Liver (tissue), 3 donors: ENCODE results near the gene PPP6R1.

Source experiments
- ATF3 ChIP-seq: IDR thresholded peaks from 2 replicates; pipeline ENCODE4 v1.6.1; 2016; ENCODE audit warnings: antibody characterized with exemption
- CTCF ChIP-seq: fragments of 150-350 bp; IDR thresholded peaks from 2 replicates; pipeline ENCODE4 v1.5.1; 2017; ENCODE audit warnings: improper control_type of control experiment, low read depth, low read length; ENCODE audit not compliant: missing input control
- GABPA ChIP-seq, 2 donors: IDR thresholded peaks in 1 of 2; conservative IDR thresholded peaks in 1 of 2; 2 replicates each; pipeline ENCODE4 v1.6.1; 2016; ENCODE audit warnings: antibody characterized with exemption in 2 of 2, mild to moderate bottlenecking in 1 of 2, moderate library complexity in 1 of 2
- MAX ChIP-seq: IDR thresholded peaks from 2 replicates; pipeline ENCODE4 v1.6.1; 2016; ENCODE audit warnings: antibody characterized with exemption
- RAD21 ChIP-seq, 2 donors: IDR thresholded peaks; 2 replicates each; pipeline ENCODE4 v1.6.1; 2016; ENCODE audit warnings: antibody characterized with exemption in 2 of 2, mild to moderate bottlenecking in 2 of 2
- REST ChIP-seq: IDR thresholded peaks from 2 replicates; pipeline ENCODE4 v1.6.1; 2016; ENCODE audit warnings: antibody characterized with exemption, mild to moderate bottlenecking
- RXRA ChIP-seq, 2 donors: IDR thresholded peaks; 2 replicates each; pipeline ENCODE4 v1.6.1; 2017 to 2018; ENCODE audit warnings: antibody characterized with exemption in 2 of 2, mild to moderate bottlenecking in 1 of 2
- TAF1 ChIP-seq: conservative IDR thresholded peaks from 2 replicates; pipeline ENCODE4 v1.6.1; 2016; ENCODE audit warnings: antibody characterized with exemption, mild to moderate bottlenecking
- YY1 ChIP-seq: IDR thresholded peaks from 2 replicates; pipeline ENCODE4 v1.6.1; 2016; ENCODE audit warnings: antibody characterized with exemption, mild to moderate bottlenecking
- donor health status: healthy.
- donor health status: healthy.

- TF ChIP-seq GABPA (IDR thresholded peaks at IDR 0.05 in 1 of 2, conservative IDR thresholded peaks at IDR 0.05 in 1 of 2): no peak
- no peak for TF ChIP-seq CTCF
- no peak for TF ChIP-seq YY1
- no peak for TF ChIP-seq MAX
- TF ChIP-seq TAF1: no peak
- TF ChIP-seq RXRA (IDR thresholded peaks at IDR 0.05): no peak
- no peak for TF ChIP-seq RAD21 (IDR thresholded peaks at IDR 0.05)
- TF ChIP-seq REST: no peak
- no peak for TF ChIP-seq ATF3
Measured at GRCh38 chr19:55247621-55248099, 11.2 kb downstream of the PPP6R1 start.
